Large intestine (tissue), 3 donors: ENCODE data around the gene PKDREJ. TPM values are rescaled to one million over a fixed set of nuclear protein-coding genes. Genes with fewer than 3 reads are reported as not detected.

Experiments used
- DNase-seq, 2 donors: peaks; one replicate each; pipeline versions ENCODE4 v3.0.0 to v3.0.0-alpha.2; 2013
- H3K27ac ChIP-seq: one replicate; pipeline ENCODE4 v1.5.1; 2013; ENCODE audit warnings: low read length
- H3K27me3 ChIP-seq: 2 replicates; pipeline ENCODE4 v1.6.1; 2013; ENCODE audit warnings: low read length; ENCODE audit not compliant: control insufficient read depth, insufficient read depth
- H3K36me3 ChIP-seq: 2 replicates; pipeline ENCODE4 v1.6.1; 2013; ENCODE audit warnings: low read length; ENCODE audit not compliant: control insufficient read depth, insufficient read depth
- H3K4me1 ChIP-seq: one replicate; pipeline ENCODE4 v1.6.1; 2013; ENCODE audit warnings: low read length; ENCODE audit not compliant: control insufficient read depth, insufficient read depth
- H3K4me3 ChIP-seq: one replicate; pipeline ENCODE4 v1.5.1; 2013; ENCODE audit warnings: low read length
- H3K9me3 ChIP-seq: one replicate; pipeline ENCODE4 v1.6.1; 2013; ENCODE audit warnings: mild to moderate bottlenecking, low read depth, low read length, moderate library complexity; ENCODE audit not compliant: control insufficient read depth
- WGBS: methylation state at CpG from one replicate; pipeline ENCODE4 v1.1.5; 2013; ENCODE audit warnings: low lambda C conversion rate; ENCODE audit not compliant: insufficient coverage; 5-methylcytosine and 5-hydroxymethylcytosine counted together
- polyA plus RNA-seq: library from polyadenylated mRNA; unstranded; fragments of 120-200 nt; gene quantifications from one replicate; pipeline ENCODE4 v1.2.1, GENCODE V29; 2013

Gene PKDREJ
- polyA plus RNA-seq, 1 donor, result 0.69 TPM

DNA sequence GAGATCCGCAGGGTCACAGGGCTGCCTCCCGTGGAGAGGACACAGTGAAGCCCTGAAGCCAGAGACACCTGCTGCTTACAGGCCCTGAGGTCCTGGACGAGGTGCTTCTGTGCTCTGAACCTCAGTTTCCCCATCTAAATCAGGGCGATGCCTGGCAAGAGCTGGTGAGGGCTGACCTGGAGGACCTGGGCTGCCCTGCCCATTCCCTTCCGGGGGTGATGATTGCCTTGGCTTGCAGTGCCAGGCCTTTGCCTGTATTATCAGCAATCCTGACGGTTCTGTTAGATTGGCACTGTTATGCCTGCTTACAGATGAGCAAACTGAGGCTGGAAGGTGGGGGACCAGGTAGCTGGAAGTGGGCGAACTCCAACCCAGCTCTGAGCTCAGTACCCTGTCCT, 25.7 kb upstream of the PKDREJ start:
- H3K4me1 ChIP-seq, result no peaks in the 10 kb centered on the region
- H3K36me3 ChIP-seq, result peaks cover 96% of the 10 kb centered on the region
- no peak overlapping the region for H3K4me3 ChIP-seq
- no peaks in the 10 kb centered on the region for H3K27me3 ChIP-seq
- no peak for DNase-seq
- no peak overlapping the region for H3K27ac ChIP-seq
- no CpG with 5 or more reads among the region's 7 CpGs for WGBS
- H3K9me3 ChIP-seq, result no peaks in the 10 kb centered on the region

DNA sequence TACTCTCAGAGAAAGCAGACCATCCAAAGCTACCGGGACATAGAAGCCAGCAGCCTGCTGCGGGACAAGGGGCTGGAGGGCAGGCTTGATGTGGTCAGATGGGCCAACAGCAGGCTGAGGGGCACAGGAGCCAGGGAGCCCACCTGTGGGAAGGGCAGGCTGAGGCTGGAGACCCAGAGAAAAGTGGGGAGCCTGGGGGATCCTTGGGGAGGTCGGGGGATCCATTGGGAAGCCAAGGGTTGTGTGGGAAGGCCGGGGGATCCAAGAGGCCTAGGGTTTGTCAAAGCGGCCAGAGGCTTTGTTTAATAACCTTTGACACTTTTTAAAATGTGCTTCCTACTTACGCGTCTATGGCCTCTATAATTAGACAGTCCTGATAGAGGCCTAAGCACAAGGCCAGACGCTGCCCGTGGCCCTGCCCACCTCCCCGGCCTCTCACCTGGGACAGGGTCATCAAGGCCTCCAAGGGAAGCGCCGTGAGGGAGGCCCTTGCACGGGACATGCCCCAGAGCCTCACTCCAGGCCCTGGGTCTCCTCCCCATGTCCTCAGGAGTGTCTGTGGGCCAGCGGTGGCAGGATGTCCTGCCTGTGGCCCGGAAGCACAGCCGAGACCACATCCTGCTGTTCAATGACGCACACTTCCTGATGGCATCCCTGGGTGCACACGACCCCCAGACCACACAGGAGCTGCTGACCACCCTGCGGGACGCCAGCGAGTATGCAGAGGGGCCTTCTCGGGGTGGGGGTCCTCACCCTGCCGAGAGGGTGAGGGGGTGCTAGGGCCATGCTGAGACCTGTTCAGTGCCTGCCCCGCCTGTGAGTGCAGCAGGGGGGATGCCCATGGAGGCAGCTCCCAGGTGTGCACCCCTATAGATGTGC, 25.0 kb upstream of the PKDREJ start:
- H3K36me3 ChIP-seq, result peaks cover 92% of the 10 kb centered on the region
- DNase-seq, result no peak
- no peaks in the 10 kb centered on the region for H3K27me3 ChIP-seq
- no peaks in the 10 kb centered on the region for H3K4me1 ChIP-seq
- WGBS, result 100% methylated on average over 1 of the region's 24 CpGs
- no peak overlapping the region for H3K4me3 ChIP-seq
- H3K27ac ChIP-seq, result no peak overlapping the region
- no peaks in the 10 kb centered on the region for H3K9me3 ChIP-seq

DNA sequence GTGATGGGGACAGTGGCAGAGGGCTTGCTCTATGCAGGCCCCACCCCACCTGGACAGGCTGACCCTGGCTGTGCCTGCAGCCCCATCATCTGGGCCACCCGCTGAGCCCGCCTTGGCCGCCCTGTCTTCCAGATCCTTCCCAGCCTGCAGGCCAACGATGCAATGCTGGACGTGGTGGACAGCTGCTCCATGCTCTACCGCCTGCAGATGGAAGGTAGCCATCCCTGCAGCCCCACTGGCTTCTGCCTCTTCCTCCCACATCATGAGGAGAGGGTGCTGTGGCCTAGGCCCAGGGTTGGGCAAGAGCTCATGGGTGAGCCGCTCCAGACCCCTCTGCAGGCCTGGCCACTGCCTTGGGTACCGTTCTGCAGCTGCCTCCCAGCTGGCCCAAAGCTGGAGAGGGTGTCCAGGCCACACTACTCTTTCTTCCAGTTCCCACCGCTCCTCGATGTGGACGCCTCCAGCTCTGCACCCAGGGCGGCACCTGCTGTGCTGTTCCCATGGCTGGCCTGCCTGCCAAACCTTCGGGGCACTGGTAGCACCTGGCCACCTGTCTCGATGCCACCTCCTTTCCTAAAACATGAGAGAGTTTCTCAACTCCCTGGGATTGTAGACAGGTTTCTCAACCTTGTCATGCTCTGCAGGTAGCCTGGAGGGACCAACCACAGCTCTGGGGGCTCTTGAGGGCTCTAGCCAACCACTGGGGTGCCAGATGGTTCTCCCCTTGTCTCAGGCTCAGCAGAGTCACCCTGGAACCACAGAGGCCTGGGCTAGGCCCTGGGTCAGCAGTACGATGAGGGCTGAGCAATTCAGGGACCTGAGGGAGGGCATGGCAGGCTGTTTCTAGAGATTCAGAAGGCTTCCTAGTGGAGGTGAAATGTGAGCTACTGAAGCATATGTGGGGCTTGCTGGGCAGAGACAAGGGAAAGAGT, 24.1 kb upstream of the PKDREJ start:
- H3K4me1 ChIP-seq, result no peaks in the 10 kb centered on the region
- no peaks in the 10 kb centered on the region for H3K9me3 ChIP-seq
- H3K27ac ChIP-seq, result no peak overlapping the region
- no peak for DNase-seq
- H3K36me3 ChIP-seq, result peaks cover 92% of the 10 kb centered on the region
- no peak overlapping the region for H3K4me3 ChIP-seq
- no peaks in the 10 kb centered on the region for H3K27me3 ChIP-seq
- no CpG with 5 or more reads among the region's 15 CpGs for WGBS

DNA sequence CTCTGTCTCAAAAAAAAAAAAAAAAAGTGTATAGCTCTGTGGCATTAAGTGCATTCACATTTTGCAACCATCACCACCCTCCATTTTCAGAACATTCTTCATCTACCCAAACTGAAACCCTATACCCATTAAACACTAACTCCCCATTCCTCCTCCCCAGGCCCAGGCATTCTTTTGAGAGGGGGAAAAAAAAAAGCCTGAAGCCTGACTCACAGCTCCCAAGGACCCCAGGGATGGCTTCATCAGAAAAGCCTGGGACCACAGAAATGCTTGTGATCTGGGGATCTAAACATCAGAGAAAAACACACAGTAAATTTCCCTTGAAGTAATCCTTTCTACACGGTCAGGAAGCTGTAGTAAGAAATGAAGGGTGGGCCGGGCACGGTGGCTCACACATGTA, 22.9 kb upstream of the PKDREJ start:
- Histone ChIP-seq H3K36me3 (peaks cover 92% of the 10 kb centered on the region), H3K27ac (no peak overlapping the region)
- no CpG with 5 or more reads among the region's 3 CpGs for WGBS

DNA sequence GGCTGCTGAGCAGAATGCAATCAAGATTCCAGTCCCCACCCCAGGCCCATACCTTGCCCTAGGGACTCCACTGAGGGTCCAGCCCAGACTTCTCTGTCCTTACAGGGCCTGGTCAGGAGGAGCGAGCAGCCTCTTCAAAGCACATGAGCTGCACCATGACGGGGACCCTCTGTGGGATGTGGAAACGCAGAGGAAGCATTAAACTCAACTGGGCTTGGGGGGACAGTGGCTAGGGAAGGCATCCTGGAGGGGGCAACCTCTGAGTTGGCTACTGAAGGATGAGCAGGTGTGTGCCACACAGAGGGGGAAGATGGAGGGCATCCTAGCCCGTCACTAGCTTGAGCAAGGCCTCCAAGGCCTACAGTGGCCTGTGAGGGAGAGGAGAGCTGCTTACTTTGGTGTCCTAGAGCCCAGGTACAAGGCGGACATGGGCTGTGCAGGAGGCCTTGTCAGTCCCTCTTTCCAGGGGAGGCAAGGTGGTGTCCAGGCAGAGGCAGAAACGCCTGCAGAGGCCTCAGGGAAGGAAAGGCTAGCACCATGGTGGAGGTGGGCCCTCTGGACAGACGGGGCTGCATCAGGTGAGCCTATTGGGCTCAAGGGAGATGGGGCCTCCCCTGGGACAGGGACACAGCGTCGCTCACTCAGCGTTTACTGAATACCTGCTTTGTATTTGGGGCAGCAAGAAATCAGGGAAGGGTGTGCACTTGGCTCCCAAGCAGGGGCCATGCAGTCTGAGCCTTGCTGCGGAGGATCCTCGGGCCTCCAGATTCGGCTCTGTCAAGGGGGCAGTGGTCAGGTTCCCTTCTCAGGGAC, 18.9 kb upstream of the PKDREJ start:
- Histone ChIP-seq H3K4me1 (no peaks in the 10 kb centered on the region), H3K9me3 (no peaks in the 10 kb centered on the region), H3K27me3 (no peaks in the 10 kb centered on the region), H3K4me3 (no peak overlapping the region), H3K36me3 (peaks cover 91% of the 10 kb centered on the region), H3K27ac (no peak overlapping the region)
- no peak for DNase-seq
- no CpG with 5 or more reads among the region's 13 CpGs for WGBS

More for the DNA sequence above, 22.9 kb upstream of the PKDREJ start:
- Histone ChIP-seq H3K9me3 (no peaks in the 10 kb centered on the region), H3K4me3 (no peak overlapping the region), H3K4me1 (no peaks in the 10 kb centered on the region), H3K27me3 (no peaks in the 10 kb centered on the region)
- no peak for DNase-seq

DNA sequence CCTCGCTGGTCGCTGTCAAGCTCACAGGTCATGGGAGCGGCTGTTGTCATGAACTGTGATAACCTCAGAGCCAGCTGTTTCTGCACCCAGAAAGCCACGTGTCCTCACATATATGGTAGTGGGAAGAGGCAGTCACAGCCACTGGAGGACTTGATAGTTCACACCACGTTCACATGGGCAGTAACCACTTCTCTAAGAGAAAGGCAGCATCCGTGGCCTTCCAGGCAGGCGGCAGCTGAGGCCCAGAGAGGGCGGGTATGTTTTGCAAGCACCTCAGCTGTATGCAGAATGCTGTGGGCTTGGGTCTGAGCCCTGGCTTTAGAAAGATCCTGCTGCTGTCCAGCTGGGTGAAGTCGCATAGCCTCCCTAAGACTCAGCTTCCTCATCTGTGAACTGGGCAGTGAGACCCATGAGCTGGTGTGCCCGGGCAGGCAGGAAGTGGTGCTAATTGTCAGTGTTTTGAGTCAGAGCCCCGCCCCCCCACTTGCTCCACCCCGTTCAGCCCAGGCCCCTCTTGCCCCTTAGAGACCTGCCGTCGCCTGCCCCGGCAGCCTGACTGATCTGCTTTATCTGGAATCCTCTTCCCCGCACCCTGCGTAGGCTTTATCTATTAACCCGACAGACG, 18.0 kb upstream of the PKDREJ start:
- Histone ChIP-seq H3K36me3 (peaks cover 90% of the 10 kb centered on the region), H3K27me3 (no peaks in the 10 kb centered on the region), H3K9me3 (no peaks in the 10 kb centered on the region), H3K4me3 (no peak overlapping the region), H3K4me1 (no peaks in the 10 kb centered on the region), H3K27ac (no peak overlapping the region)
- no CpG with 5 or more reads among the region's 19 CpGs for WGBS
- no peak for DNase-seq

DNA sequence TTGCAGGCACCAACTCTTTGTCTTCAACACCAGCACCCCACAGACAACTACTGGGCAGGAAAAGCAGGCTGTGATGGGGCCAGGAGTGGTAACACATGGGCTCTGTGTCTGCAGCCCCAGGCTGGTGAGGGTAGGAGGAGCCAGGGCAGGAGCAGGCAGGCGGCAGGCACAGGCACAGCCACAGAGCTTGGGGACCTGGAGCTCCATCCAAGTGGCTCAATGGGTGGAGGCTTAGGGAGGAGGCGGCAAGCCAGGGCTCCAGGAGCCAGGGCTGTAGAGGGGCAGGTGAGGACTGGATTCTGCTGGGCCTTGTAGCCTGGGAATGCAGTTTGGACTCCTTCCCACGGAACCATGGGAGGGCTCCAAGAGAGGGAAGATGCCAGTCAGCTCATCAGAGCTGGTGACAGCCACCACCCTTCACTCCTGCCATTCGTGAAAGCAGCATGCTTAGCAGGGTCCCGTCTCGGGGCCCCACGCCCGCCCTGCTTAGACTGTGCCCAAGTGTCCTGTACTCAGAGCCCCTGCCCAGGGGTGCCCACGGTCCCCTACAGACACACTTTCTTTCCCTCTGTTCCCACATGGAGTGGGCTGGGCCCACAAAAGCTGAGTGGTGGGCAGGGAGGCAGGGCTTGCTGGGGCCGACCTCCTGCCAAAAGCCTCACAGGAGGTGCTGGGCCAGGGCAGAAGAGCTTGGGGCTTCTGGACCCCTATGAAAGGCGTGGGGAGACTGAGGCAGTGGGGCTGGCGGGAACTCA, 17.1 kb upstream of the PKDREJ start:
- Histone ChIP-seq H3K36me3 (peaks cover 93% of the 10 kb centered on the region), H3K4me3 (no peak overlapping the region), H3K9me3 (no peaks in the 10 kb centered on the region), H3K4me1 (no peaks in the 10 kb centered on the region), H3K27me3 (no peaks in the 10 kb centered on the region), H3K27ac (no peak overlapping the region)
- no peak for DNase-seq
- no CpG with 5 or more reads among the region's 12 CpGs for WGBS

DNA sequence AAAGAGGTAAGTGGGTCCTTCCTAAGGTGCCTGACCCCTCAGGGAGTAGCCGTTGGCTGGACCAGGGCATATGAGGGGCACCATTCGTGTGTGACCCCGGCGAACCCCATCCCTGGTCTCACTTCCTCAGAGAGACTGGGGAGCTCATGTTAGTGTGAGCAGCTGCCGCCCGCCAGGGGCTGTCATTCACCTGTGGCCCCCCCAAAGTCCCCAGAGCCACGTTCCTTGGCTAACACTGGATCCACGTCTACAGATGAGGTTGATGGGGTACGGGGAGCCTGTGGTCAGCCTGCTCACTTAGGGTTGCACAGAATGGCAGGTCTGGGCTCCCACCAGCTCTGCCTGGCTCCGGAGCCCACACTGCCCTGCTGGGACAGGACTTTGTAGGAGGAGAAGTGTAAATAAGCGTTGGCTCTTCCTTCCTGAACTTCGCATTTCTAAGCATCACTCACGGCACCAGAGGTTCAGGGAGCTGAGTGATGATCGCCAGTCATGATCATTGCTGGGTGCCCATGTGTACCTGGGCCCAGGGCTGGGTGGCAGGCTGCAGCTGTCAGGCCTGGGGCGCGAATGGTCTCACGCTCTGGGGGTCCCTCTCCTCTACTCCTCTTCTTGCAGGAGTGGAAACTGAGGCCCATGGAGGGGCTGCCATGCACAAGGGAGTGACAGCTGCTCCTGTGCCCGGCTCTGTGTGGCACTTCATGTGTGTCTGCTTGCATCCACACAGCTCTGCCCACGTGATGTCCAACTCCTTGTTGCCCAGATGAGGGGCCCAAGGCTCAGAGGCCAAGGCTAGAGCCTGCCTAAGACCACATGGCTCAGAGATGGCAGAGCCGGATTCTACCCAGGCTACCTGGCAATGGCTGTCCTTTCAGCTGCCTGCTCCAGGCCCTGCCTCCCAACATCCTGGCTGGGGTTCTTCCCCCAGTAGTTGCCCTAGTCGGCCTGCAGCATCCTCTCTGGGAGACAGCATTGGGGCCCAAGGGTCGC, 15.8 kb upstream of the PKDREJ start:
- Histone ChIP-seq H3K27me3 (no peaks in the 10 kb centered on the region), H3K4me3 (no peak overlapping the region), H3K4me1 (no peaks in the 10 kb centered on the region), H3K36me3 (peaks cover 93% of the 10 kb centered on the region), H3K27ac (no peak overlapping the region), H3K9me3 (no peaks in the 10 kb centered on the region)
- DNase-seq, result no peak
- WGBS, result no CpG with 5 or more reads among the region's 22 CpGs
